DMS79 (cell line): Measurements from ENCODE around the gene DLX1.
"Not testable (repeated sequence)": the region's sequence is repeated elsewhere in the genome, so short reads cannot be mapped to it uniquely, and the experiment has no call there.

ENCODE experiments used
- DNase-seq: peaks from one replicate; lab custom pipeline; 2025; lab: John Stamatoyannopoulos, UW

Gene DLX1

GRCh38 chr2:172114579-172114978, 29.3 kb downstream of the DLX1 start:
- no peak for DNase-seq

GRCh38 chr2:172116107-172116506, 30.8 kb downstream of the DLX1 start:
- no peak for DNase-seq

- DNase-seq, result no peak
Measured at GRCh38 chr2:172119089-172119488, 33.8 kb downstream of the DLX1 start.

- no peak for DNase-seq
Measured at GRCh38 chr2:172120118-172120517, 34.8 kb downstream of the DLX1 start.

- DNase-seq, result no peak
Measured at GRCh38 chr2:172128484-172128883, 43.2 kb downstream of the DLX1 start.

- no peak for DNase-seq
Measured at GRCh38 chr2:172129404-172129803, 44.1 kb downstream of the DLX1 start.

- no peak for DNase-seq
Measured at GRCh38 chr2:172131713-172132555, 46.6 kb downstream of the DLX1 start.

- no peak for DNase-seq
Measured at GRCh38 chr2:172134270-172134669, 49.0 kb downstream of the DLX1 start.

- no peak for DNase-seq
Measured at GRCh38 chr2:172135446-172135845, 50.1 kb downstream of the DLX1 start.

- DNase-seq, result no peak
Measured at GRCh38 chr2:172137109-172137508, 51.8 kb downstream of the DLX1 start.

GRCh38 chr2:172137943-172138342, 52.6 kb downstream of the DLX1 start:
- no peak for DNase-seq

GRCh38 chr2:172138727-172139126, 53.4 kb downstream of the DLX1 start:
- DNase-seq, result not testable (repeated sequence)
